Activated naive CD8-positive, alpha-beta T cell (primary cell): ENCODE results near the gene TRAP1.

ENCODE experiments used
- H3K27ac Mint-ChIP-seq: one replicate; pipeline ENCODE4 v1.8.0; 2021; ENCODE audit warnings: mixed read lengths
- H3K27me3 Mint-ChIP-seq: one replicate; pipeline ENCODE4 v1.8.0; 2021; ENCODE audit warnings: mixed read lengths
- H3K36me3 Mint-ChIP-seq: one replicate; pipeline ENCODE4 v1.8.0; 2021; ENCODE audit warnings: mixed read lengths
- H3K4me1 Mint-ChIP-seq: one replicate; pipeline ENCODE4 v1.8.0; 2021; ENCODE audit warnings: low read depth, mixed read lengths
- H3K4me3 Mint-ChIP-seq: one replicate; pipeline ENCODE4 v1.8.0; 2021; ENCODE audit warnings: mild to moderate bottlenecking, mixed read lengths
- H3K9me3 Mint-ChIP-seq: one replicate; pipeline ENCODE4 v1.8.0; 2021; ENCODE audit warnings: low read depth, mixed read lengths

TRAP1 gene

GRCh38 chr16:3645504-3646347 is 71.6 kb downstream of the TRAP1 start:
- Mint-ChIP-seq H3K9me3 (no peaks in the 10 kb centered on the region), H3K4me1 (no peaks in the 10 kb centered on the region), H3K27me3 (no peaks in the 10 kb centered on the region), H3K36me3 (peaks cover 3% of the 10 kb centered on the region), H3K4me3 (no peak overlapping the region), H3K27ac (no peak overlapping the region)

- no peaks in the 10 kb centered on the region for H3K9me3 Mint-ChIP-seq
These were observed 72.2 kb downstream of the TRAP1 start for GRCh38 chr16:3645108-3645503.

GRCh38 chr16:3643095-3643730 is 74.1 kb downstream of the TRAP1 start:
- Mint-ChIP-seq H3K27me3 (no peaks in the 10 kb centered on the region), H3K9me3 (no peaks in the 10 kb centered on the region)

More at GRCh38 chr16:3645108-3645503, 72.2 kb downstream of the TRAP1 start:
- Mint-ChIP-seq H3K36me3 (peaks cover 3% of the 10 kb centered on the region), H3K27me3 (no peaks in the 10 kb centered on the region), H3K4me3 (no peak overlapping the region), H3K4me1 (no peaks in the 10 kb centered on the region), H3K27ac (no peak overlapping the region)

GRCh38 chr16:3642397-3643094 is 74.8 kb downstream of the TRAP1 start:
- Mint-ChIP-seq H3K4me3 (no peak overlapping the region), H3K36me3 (peaks cover 5% of the 10 kb centered on the region), H3K27me3 (no peaks in the 10 kb centered on the region), H3K4me1 (peaks cover 15% of the 10 kb centered on the region), H3K27ac (no peak overlapping the region), H3K9me3 (no peaks in the 10 kb centered on the region)

More at GRCh38 chr16:3643095-3643730, 74.1 kb downstream of the TRAP1 start:
- Mint-ChIP-seq H3K27ac (no peak overlapping the region), H3K4me3 (no peak overlapping the region), H3K36me3 (peaks cover 5% of the 10 kb centered on the region), H3K4me1 (peaks cover 9% of the 10 kb centered on the region)

- Mint-ChIP-seq H3K9me3 (no peaks in the 10 kb centered on the region), H3K4me3 (no peak overlapping the region), H3K36me3 (peaks cover 5% of the 10 kb centered on the region), H3K4me1 (peaks cover 21% of the 10 kb centered on the region), H3K27me3 (no peaks in the 10 kb centered on the region), H3K27ac (no peak overlapping the region)
These were observed 75.4 kb downstream of the TRAP1 start for GRCh38 chr16:3641801-3642396.

GRCh38 chr16:3640632-3641501 is 76.5 kb downstream of the TRAP1 start:
- Mint-ChIP-seq H3K4me1 (peaks cover 27% of the 10 kb centered on the region), H3K27me3 (no peaks in the 10 kb centered on the region), H3K4me3 (no peak overlapping the region), H3K9me3 (no peaks in the 10 kb centered on the region), H3K27ac (no peak overlapping the region), H3K36me3 (peaks cover 3% of the 10 kb centered on the region)

GRCh38 chr16:3640207-3640606 is 77.1 kb downstream of the TRAP1 start:
- Mint-ChIP-seq H3K36me3 (peaks cover 5% of the 10 kb centered on the region), H3K27me3 (no peaks in the 10 kb centered on the region), H3K4me3 (no peak overlapping the region), H3K27ac (no peak overlapping the region), H3K4me1 (peaks cover 33% of the 10 kb centered on the region), H3K9me3 (no peaks in the 10 kb centered on the region)

GRCh38 chr16:3638916-3639644 is 78.2 kb downstream of the TRAP1 start:
- Mint-ChIP-seq H3K4me1 (peaks cover 33% of the 10 kb centered on the region), H3K36me3 (peaks cover 5% of the 10 kb centered on the region), H3K27me3 (no peaks in the 10 kb centered on the region), H3K27ac (peak overlapping the region; percentile 77), H3K9me3 (no peaks in the 10 kb centered on the region), H3K4me3 (no peak overlapping the region)

- Mint-ChIP-seq H3K4me1 (peaks cover 34% of the 10 kb centered on the region), H3K27ac (peak overlapping the region; percentile 95), H3K36me3 (peaks cover 5% of the 10 kb centered on the region), H3K9me3 (no peaks in the 10 kb centered on the region), H3K4me3 (peak overlapping the region; percentile 38), H3K27me3 (no peaks in the 10 kb centered on the region)
These were observed 79.9 kb downstream of the TRAP1 start for GRCh38 chr16:3637371-3637923.

- no peaks in the 10 kb centered on the region for H3K36me3 Mint-ChIP-seq
- H3K4me3 Mint-ChIP-seq, result peak overlapping the region; percentile 15
- H3K27me3 Mint-ChIP-seq, result no peaks in the 10 kb centered on the region
- no peaks in the 10 kb centered on the region for H3K9me3 Mint-ChIP-seq
- H3K4me1 Mint-ChIP-seq, result peaks cover 42% of the 10 kb centered on the region
- peak overlapping the region; percentile 86 for H3K27ac Mint-ChIP-seq
These were observed 91.2 kb downstream of the TRAP1 start for GRCh38 chr16:3625911-3626732.

- no peaks in the 10 kb centered on the region for H3K27me3 Mint-ChIP-seq
- no peak overlapping the region for H3K4me3 Mint-ChIP-seq
- peaks cover 42% of the 10 kb centered on the region for H3K4me1 Mint-ChIP-seq
- H3K27ac Mint-ChIP-seq, result peak overlapping the region; percentile 86
- no peaks in the 10 kb centered on the region for H3K9me3 Mint-ChIP-seq
- no peaks in the 10 kb centered on the region for H3K36me3 Mint-ChIP-seq
These were observed 92.0 kb downstream of the TRAP1 start for GRCh38 chr16:3625331-3625730.

GRCh38 chr16:3623642-3624041 is 93.7 kb downstream of the TRAP1 start:
- H3K4me3 Mint-ChIP-seq, result no peak overlapping the region
- H3K27ac Mint-ChIP-seq, result no peak overlapping the region
- no peaks in the 10 kb centered on the region for H3K27me3 Mint-ChIP-seq
- H3K36me3 Mint-ChIP-seq, result no peaks in the 10 kb centered on the region
- no peaks in the 10 kb centered on the region for H3K9me3 Mint-ChIP-seq
- peaks cover 38% of the 10 kb centered on the region for H3K4me1 Mint-ChIP-seq

- H3K9me3 Mint-ChIP-seq, result no peaks in the 10 kb centered on the region
- H3K27me3 Mint-ChIP-seq, result no peaks in the 10 kb centered on the region
- peaks cover 6% of the 10 kb centered on the region for H3K36me3 Mint-ChIP-seq
- no peak overlapping the region for H3K27ac Mint-ChIP-seq
- peaks cover 36% of the 10 kb centered on the region for H3K4me1 Mint-ChIP-seq
- H3K4me3 Mint-ChIP-seq, result no peak overlapping the region
These were observed 98.6 kb downstream of the TRAP1 start for GRCh38 chr16:3618769-3619141.
